GM18868 (cell line): Measurements from ENCODE around the gene PLPPR3.
"Not testable (repeated sequence)": the region's sequence is repeated elsewhere in the genome, so short reads cannot be mapped to it uniquely, and the experiment has no call there.

Source experiments
- ATAC-seq: cut with Tn5 transposase; IDR thresholded peaks from one replicate; pipeline ENCODE4 v1.9.1; 2021; ENCODE audit warnings: mild to moderate bottlenecking, moderate library complexity; ENCODE audit not compliant: unreplicated experiment

PLPPR3 gene

GRCh38 chr19:829129-829758 lies 7.5 kb upstream of the PLPPR3 start:
- no peak for ATAC-seq

- ATAC-seq: no peak
These were observed 6.1 kb upstream of the PLPPR3 start, which contains the start of gene AZU1 for GRCh38 chr19:827710-828321. AZU1 (plus strand) TSS chr19:827837; CDS start chr19:827847, 10 bp downstream.

DNA sequence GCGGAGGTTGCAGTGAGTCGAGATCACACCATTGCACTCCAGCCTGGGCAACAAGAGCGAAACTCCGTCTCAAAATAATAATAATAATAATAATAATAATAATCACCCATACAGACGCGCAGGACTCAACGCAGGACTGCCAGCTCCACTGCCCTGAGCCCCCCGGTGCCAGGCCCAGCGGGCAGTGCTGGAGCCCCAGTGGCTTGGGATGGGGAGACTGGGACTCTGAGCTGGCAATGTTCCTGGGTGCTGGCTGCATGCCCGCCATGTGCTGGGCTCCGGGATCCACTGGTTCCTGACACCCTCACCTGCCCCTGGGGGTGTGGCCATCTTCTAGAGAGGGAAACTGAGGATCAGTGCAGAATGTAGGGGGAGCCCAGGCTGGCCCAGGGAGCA lies 5.6 kb upstream of the PLPPR3 start:
- no peak for ATAC-seq

- ATAC-seq: no peak
These were observed 4.3 kb upstream of the PLPPR3 start for GRCh38 chr19:825897-826644.

DNA sequence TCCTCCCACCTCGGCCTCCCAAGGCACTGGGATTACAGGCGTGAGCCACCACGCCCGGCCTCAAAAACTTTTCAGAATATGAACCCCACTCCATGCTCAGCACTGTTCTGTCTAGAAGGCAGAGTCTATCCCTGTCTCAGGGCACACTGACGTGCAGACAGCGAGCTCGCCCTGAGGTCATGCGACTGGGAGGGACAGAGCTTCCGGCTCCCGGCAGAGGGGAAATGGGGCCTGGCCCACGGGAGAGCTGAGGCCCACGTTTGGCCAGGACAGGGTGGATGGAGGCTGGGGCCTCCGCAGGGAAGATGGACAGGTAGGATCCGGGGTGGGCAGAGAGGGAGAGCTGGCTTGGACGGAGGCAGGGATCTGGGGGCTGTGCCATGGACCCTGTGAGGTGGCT lies 3.1 kb upstream of the PLPPR3 start:
- ATAC-seq: no peak

DNA sequence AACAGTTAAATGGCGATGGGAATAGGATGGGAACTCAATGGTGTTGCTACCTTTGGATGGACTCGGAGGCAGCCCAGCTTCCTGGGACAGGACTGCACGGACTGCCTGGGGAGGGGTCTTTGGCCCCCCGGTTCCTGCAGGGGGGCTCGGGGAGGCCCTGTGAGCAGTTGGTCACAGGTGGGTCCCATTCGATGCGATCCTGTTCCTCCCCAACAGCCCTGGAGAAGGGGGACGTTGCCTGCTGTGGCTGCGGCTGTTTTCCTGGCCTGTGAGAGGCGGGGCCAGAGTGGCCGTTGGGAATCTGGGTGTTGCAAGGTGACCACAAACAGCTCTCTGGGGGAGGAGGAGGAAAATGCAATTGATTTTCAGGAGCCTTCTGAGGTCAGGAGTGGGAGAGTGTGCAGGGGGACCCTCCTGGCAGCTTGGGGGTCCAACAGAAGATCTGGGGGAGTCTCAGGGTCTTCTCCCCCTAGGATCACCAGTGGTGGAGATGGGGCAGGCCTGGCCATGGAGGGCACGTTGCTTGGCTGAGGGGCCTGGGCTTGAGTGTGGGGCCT lies 1.9 kb upstream of the PLPPR3 start:
- no peak for ATAC-seq

- ATAC-seq: no peak
These were observed 427 bp downstream of the PLPPR3 start for GRCh38 chr19:821231-821824.

- ATAC-seq: not testable (repeated sequence)
These were observed 1.5 kb downstream of the PLPPR3 start for GRCh38 chr19:820212-820611.

- ATAC-seq: no peak
These were observed 5.3 kb downstream of the PLPPR3 start for GRCh38 chr19:816500-816857.

DNA sequence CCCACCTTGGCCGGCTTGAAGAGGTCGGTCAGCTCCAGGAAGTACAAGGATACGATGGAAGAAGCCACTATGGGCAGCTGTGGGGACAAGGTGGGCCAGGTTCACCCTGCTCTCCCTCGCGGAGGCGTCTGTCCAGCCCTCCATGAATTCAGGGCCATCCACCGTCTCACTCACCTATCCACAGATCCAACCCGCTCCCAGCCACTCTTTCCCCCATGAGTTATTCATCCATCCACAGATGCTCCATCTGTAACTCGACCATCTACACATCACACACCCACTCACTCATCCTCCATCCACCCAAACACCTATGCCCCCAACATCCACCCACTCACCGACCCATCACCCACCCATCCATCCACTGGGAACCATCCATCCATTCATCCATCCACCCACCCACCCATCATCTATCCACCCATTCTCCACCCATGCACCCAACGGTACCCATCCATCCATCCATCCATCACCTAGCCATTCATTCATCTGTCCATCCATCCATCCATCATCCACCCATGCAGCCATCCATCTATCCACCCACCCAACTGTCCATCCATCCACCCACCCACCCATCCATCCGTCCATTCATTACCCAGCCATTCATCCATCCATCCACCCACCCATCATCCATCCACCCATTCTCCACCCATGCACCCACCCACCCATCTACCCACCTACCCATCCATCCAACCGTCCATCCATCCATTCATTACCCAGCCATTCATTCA lies 5.8 kb downstream of the PLPPR3 start:
- no peak for ATAC-seq

DNA sequence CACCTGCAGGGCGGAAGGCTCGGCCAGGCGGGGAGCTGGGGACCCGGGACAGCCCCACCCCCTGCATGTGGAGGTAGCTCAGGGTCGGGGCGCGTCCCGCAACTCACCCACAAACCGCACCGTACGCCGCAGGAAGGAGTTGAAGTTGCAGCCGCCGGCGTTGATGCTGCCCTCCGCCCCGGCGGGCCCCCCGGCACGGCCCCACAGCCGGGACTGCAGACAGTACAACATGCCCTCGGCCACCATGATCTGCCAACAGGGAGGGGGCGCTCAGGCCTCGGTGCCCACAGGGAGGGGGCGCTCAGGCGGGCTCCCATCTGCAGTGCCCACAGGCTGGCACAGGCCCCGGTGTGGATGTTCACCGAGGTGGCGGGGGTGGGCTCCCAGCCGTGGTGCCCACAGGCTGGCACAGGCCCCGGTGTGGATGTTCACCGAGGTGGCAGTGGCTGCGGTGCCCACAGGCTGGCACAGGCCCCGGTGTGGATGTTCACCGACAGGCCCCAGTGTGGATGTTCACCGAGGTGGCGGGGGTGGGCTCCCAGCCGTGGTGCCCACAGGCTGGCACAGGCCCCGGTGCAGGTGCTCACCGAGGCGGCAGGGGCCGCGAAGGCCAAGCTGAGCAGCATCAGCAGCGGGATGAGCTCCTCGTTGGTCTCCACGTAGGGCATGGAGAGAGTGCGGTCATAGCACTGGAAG lies 6.5 kb downstream of the PLPPR3 start:
- no peak for ATAC-seq

DNA sequence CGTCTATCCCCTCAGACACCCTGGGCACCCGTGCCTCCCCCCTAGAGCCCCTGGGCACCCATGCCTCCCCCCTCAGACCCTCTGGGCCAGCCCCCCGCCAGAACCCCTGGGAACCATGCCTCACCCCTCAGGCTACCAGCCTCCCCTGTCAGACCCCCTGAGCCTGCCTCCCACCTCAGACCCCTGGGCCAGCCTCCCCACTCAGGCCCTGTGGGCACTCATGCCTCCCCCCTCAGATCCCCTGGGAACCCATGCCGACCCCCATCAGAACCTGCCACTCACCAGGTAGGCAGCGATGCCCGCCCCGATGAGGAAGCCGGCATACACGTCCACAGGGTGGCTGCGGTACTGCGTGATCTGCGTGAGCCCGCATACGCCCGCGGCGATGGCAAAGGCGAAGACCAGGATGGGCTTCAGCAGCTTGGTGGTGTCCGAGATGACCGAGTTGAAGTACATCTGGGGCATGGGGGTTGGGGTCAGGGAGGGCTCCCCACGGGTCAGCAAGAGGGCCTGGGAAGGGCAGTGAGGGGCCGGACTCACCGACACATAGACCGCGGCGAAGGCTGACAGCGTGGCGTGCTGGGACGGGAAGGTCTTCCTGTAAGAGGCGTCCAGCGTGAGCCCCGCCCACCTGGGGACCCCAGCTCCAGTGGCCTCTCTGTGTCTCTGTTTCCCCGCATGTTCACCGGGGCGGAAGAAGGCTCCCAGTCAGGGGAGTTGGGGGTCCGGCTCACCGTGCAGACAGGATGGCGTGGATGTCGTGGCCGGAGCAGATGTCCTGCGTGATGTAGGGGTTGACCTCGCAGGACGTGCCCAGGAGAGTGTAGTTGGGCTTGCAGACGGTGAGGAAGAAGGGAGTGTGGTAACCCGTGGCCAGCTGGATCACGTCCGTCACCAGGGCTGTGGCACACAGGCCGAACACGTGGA lies 7.3 kb downstream of the PLPPR3 start:
- ATAC-seq: no peak

DNA sequence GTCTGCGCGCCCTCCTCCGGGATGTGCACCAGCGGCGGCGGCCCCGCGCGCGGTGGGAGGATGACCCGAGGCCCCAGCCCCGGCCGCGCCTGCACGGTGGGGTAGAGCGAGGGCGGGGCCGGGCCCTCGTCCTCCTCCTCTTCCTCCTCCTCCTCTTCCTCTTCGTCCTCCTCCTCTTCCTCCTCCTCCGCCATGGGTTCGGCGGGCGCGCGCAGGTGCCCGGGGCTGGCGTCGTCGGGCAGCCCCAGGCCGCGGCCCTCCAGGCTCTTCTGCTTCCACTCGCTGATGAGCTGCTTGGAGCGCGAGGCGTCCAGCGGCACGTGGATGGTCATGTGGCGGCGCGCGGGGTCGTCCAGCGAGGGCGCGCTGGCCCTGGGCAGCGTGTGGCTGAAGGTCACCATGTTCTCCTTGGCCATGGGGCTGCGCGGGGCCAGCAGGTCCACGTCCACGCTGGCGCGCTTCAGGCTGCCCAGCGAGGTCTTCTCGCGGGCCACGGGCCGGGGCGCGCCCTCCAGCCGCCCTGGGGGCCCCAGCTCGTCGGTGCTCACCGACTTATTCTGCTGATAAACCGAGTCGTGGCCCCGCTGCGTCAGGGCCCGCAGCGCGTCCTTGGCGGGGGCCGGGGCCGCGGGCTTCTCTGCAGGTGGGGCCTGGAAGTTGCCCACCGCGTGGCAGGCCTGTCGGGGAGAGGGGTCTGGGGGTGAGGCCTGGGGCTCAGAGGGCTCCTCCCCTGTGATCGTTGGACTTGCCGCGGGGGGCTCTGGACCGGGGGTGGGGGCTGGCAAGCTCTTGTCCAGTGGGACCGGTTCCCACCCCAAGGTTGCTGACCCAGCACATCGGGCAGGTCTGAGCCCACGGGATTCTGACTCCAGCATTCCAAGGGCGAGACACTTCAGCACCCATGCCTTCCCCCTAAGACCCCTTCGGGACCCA lies 8.3 kb downstream of the PLPPR3 start:
- ATAC-seq: no peak

DNA sequence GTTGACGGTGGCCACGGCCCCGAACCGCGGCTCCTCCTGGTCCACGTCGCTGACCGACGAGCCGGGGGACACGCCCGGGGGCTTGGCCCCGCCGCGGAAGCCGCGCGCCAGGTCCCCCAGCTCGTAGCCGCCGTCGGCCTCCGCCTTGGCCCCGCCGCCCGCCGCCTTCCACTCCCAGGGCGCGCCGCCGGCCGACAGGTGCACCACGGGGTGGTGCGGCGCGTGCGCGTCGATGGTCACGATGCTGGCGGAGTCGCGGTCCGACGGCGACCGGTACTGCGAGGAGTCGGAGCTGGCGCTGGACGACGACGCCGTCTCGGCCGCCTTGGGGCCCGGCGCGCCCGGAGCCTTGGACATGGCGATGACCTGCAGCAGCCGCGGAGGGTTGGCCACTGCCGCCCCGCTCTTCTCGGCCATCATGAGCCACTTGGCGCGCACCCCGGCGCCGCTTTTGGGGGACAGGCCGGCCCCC lies 9.0 kb downstream of the PLPPR3 start:
- no peak for ATAC-seq

GRCh38 chr19:812049-812746 lies 9.6 kb downstream of the PLPPR3 start:
- ATAC-seq: no peak

DNA sequence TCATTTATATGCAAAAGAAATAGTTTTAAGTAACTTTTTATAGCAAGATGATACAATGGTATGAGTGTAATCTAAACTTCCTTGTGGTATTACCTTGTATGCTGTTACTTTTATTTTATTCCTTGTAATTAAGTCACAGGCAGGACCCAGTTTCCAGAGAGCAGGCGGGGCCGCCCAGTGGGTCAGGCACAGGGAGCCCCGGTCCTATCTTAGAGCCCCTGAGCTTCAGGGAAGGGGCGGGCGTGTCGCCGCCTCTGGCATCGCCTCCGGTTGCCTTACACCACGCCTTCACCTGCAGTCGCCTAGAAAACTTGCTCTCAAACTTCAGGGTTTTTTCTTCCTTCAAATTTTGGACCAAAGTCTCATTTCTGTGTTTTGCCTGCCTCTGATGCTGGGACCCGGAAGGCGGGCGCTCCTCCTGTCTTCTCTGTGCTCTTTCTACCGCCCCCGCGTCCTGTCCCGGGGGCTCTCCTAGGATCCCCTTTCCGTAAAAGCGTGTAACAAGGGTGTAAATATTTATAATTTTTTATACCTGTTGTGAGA lies 10.2 kb downstream of the PLPPR3 start:
- no peak for ATAC-seq

DNA sequence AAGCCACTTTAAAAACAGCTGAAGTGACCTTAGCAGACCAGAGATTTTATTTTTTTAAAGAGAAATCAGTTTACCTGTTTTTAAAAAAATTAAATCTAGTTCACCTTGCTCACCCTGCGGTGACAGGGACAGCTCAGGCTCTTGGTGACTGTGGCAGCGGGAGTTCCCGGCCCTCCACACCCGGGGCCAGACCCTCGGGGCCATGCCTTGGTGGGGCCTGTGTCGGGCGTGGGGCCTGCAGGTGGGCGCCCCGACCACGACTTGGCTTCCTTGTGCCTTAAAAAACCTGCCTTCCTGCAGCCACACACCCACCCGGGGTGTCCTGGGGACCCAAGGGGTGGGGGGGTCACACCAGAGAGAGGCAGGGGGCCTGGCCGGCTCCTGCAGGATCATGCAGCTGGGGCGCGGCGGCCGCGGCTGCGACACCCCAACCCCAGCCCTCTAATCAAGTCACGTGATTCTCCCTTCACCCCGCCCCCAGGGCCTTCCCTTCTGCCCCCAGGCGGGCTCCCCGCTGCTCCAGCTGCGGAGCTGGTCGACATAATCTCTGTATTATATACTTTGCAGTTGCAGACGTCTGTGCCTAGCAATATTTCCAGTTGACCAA lies 10.8 kb downstream of the PLPPR3 start:
- no peak for ATAC-seq
